IPS-NIHi7 (cell line): Measurements from ENCODE around the gene RENBP.

ENCODE experiments used
- DNase-seq: peaks from one replicate; pipeline ENCODE4 v3.0.0; 2012; ENCODE audit warnings: mixed read lengths; ENCODE audit errors: extremely low spot score

RENBP gene

DNA sequence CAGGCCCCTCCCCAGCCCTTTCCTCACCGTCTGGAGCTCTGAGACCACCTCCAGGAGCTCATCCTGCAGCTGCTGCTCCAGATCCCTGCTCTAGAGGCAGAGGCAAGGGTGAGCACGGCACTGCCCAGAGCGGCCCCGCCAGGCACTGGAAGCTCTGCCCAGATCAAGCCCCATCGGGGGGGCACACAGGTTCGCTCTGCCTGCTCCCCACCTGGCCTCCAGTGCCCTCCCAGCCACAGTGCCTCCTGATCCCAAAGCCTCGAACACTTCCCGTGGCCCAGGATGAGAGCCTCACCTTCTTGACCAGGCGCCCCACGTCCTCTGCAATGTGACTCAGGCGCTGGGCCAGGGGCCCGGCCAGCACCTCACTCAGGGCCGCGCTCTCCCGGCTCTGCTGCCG is 23.4 kb downstream of the RENBP start:
- DNase-seq: no peak

DNA sequence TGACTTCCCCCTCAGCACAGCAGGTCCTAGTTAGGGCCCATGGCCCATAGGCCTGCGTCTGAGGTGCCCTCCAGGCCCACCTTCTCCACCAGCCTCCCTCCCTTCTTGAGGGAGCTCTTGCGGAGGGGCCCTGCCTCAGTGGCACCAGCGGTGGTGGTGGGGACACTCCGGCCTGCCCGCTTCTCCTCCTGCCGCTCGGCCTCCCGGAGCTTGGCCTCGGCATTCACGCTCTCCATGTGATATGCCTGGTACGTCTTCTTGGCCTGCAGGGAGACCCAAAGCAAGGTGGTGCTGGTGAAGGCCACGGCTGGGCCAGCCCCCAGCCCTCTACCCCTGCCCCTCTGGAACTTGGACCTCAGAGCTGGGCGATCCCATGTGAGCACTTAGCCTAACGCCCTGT is 23.9 kb downstream of the RENBP start:
- DNase-seq: no peak

GRCh38 chrX:153919281-153919680 is 25.2 kb downstream of the RENBP start:
- no peak for DNase-seq

GRCh38 chrX:153917869-153918268 is 26.6 kb downstream of the RENBP start:
- no peak for DNase-seq

- no peak for DNase-seq
These were observed 30.7 kb downstream of the RENBP start for GRCh38 chrX:153913701-153914100.

DNA sequence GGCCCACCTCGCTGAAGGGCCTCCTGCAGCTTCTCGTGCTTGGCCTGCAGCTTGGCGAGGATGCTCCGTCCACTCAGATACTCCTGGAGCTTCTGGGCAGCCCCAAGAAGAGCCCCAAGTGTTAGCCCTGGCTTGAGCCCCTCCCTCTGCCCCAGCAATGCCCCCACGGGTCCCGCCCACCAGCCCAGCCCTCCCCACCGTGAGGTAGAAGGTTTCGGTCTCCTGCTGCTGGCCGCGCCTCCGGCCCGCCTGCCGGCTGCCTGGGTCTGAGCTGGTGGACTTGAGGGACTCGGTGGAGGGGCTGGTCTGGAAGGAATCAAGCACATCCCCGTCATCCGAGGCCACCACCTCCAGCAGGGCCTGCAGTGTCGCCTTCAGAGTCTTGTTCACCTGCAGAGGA is 31.2 kb downstream of the RENBP start:
- no peak for DNase-seq

GRCh38 chrX:153911798-153912197 is 32.6 kb downstream of the RENBP start:
- no peak for DNase-seq

DNA sequence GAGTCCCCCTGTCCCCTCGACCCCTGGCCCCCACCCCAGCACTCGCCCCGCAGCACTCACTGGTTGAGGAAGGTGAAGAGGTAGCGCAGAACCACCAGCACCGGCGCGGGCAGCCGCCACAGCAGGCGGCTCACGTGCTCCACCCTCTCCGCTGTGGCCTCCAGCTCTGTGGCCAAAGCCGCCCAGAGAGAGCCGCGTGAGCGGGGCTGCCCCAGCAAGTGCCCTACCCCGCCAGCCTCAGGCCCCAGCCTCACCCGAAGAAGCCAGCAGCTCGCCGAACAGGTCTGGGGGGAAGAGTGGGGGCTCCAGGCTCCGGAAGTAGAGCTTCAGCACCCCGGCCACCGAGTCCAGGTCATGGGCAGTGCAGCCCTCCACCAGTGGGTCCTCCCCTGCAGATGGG is 34.0 kb downstream of the RENBP start:
- no peak for DNase-seq

DNA sequence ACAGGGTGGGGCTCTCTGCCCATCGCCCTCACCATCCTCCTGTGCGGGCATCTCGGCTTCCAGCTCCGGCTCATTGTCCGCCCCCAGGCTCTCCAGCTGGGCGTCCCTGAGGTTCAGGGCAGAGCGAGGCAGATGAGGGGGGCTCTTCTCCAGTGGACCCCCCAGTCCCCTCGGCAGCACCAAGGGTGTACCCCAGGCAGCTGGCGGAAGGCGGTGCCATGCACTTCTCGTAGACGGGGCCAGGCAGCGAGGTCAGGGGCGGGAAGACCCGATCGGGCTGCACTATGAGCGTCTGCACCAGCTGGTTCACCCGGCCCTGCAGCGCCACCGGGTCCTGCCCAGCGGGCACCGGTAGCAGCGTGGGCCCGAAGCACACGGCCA is 34.5 kb downstream of the RENBP start:
- no peak for DNase-seq

- DNase-seq: peak; percentile 49
These were observed 35.1 kb downstream of the RENBP start for GRCh38 chrX:153909024-153909979.

DNA sequence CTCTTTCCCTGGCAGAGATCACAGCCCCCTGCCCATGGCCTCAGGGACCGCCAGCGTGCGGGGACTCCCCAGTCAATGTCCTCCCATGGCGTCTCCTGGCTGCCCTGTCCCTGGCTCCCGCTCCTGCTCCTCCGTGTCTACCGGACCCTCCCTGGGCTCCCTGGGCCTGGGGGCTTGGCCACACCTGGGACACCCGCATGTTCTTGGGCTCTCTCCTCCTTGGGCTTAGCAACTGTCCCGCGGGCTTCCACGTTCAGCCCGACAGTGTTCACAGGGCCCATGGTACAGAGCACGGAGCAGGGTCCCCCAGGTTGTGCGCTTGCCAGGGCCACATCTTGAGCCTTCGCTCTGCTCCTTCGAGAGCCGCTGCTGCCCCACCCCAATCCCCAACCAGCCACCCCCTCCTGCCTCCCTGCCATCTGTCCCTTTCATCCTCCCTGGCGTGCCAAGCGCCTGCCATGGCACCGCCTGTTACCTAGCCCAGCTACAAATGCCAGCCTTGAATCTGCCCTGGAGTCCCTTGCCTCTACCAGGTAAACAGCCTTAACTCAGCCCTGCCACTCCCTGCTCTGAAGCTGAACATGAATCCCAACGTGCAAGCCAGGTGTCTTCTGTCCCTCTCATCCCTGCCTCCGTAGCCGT is 36.1 kb downstream of the RENBP start:
- no peak for DNase-seq

- DNase-seq: no peak
These were observed 37.0 kb downstream of the RENBP start for GRCh38 chrX:153907456-153907855.

- no peak for DNase-seq
These were observed 38.1 kb downstream of the RENBP start for GRCh38 chrX:153906126-153906917.

GRCh38 chrX:153905481-153906095 is 38.9 kb downstream of the RENBP start:
- DNase-seq: no peak

- DNase-seq: no peak
These were observed 40.2 kb downstream of the RENBP start, which contains the start of gene AVPR2 for GRCh38 chrX:153903991-153904957. Gene AVPR2, plus strand, starts transcription at chrX:153904673. Its CDS starts 473 bp downstream, at chrX:153905146.

GRCh38 chrX:153903238-153903980 is 41.0 kb downstream of the RENBP start:
- DNase-seq: no peak

DNA sequence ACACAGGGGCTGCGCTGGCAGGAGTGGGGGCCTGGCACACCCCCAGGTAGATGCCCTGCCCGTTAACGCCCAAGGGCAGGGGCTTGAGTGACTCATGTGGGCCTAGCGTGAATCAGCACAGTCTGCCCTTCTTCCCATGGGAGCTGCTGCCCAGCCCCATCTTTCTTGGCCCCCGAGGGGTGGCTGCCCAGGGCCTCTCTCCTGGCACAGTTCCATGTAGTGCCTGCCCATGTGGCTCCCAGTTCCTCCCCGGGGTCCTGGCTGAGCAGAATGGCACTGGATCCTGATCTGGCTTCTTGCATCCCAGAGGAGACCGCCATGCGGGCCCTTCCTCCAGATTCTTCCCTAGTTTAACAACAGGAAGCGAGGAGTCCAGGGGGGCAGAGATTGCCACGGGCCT is 42.1 kb downstream of the RENBP start:
- no peak for DNase-seq

- DNase-seq: no peak
These were observed 42.7 kb downstream of the RENBP start for GRCh38 chrX:153901753-153902140.

DNA sequence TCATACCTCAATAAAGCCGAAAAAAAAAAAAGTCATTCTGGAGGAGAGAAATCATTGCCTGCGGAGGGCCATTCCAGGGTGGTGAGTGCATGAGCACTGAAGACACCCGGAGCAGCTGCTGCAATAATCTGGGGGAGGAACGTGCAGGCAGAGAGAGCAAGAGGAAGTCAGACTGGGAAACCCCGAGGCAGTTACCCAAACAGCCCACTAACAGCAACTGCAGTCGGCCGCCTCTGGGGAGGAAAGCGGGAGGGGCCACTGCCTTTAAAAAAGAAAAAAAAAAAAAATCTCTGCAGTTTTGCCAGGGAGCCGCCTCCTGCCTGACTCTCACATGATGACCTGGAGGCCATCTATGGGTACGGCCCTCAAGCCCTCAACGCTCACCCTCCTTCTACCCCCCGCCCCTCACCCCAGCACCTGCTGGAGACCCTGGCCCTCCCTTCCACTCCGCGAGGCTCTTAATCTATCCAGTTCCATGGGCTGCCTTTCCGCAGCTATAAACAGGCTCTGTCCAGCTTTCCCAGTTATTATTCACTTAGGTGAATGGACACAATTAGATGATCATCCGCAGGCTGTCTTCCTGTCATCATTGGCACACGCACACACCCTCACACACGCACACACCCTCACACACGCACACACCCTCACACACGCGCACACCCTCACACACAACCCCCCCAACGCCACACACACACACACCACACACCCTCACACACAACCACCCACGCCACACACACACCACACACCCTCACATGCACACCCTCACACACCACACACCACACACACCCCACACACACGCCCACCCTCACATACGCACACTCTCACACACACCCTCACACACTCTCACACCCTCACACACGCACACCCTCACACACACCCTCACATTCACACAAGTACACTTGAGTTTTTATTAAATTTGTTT is 43.4 kb downstream of the RENBP start:
- peak; percentile 63 for DNase-seq
